Epidermal melanocyte (primary cell): ENCODE data around the gene PSMD7.

ENCODE experiments used
- DNase-seq: peaks from one replicate; pipeline ENCODE4 v3.0.0; 2011; ENCODE audit warnings: low spot score; ENCODE audit not compliant: insufficient read length

PSMD7 gene

GRCh38 chr16:74296432-74297144, at the start of gene PSMD7:
TSS of gene PSMD7 (plus strand) at chr16:74296814. CDS start at chr16:74296915, 101 bp downstream.
- DNase-seq, result peak; percentile 86

- peak; percentile 42 for DNase-seq
Measured at GRCh38 chr16:74249254-74249653, 47.4 kb upstream of the PSMD7 start.

DNA sequence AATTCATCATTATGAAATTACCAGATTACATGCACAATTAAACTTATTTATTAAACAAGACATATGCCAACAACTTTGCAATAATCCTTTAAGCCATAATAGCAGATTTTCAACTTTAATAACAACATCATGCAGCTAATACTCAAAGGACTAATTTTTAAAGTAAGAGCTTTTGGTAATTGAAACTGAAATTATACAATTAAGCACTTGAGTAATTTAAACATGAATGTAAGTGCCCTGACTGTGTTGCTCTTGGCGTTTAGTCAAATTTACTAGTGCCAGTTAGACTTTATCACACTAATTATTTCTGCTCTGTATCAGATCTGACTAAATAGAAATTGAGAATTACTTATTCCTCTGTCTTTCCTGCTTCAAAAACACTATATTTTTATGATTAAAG, 46.8 kb upstream of the PSMD7 start:
- no peak for DNase-seq

GRCh38 chr16:74252329-74252728, 44.3 kb upstream of the PSMD7 start:
- DNase-seq, result no peak

DNA sequence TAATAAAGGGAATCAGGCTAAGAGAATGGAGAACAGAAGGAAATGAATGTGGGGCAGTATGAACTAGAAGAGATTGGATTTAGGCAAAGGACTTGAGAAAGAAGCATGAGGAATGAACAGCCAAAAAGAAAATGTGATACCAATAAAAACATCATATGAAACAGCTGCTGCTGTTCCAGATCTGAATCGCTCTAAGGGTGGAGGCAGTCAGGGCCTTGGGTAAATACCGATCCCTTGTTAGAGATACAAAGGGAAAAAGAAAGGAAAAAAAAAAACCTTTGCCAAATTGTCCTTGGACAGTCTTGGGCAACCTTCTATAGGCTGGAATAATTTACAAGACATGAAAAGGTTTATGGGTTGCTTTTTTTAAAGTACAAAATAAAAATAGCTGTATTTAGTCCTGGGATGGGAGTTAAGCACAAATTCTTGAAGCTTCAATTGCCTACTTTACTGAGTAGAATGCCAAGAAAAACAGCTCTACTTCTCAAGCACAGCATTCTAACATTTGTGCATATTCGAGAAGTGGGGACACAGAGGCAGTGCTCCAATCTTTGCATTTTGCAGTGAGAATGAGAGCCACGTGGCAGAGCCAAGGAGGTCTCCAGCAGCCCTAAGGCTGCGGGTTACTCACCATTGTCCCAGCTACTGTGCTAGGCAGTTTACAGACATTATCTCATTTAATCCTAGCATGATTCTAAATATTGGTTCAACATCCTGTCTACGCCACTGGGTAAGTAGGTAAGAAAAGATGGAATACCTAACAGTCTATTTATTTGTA, 43.3 kb upstream of the PSMD7 start:
- no peak for DNase-seq

- no peak for DNase-seq
Measured at GRCh38 chr16:74257061-74257460, 39.6 kb upstream of the PSMD7 start.

- DNase-seq, result no peak
Measured at GRCh38 chr16:74261068-74261467, 35.5 kb upstream of the PSMD7 start.

GRCh38 chr16:74264811-74265210, 31.8 kb upstream of the PSMD7 start:
- no peak for DNase-seq

GRCh38 chr16:74268372-74268782, 28.2 kb upstream of the PSMD7 start:
- DNase-seq, result no peak

- no peak for DNase-seq
Measured at GRCh38 chr16:74271872-74272271, 24.7 kb upstream of the PSMD7 start.

- peak; percentile 57 for DNase-seq
Measured at GRCh38 chr16:74275031-74275636, 21.5 kb upstream of the PSMD7 start.

- no peak for DNase-seq
Measured at GRCh38 chr16:74275711-74276110, 20.9 kb upstream of the PSMD7 start.

DNA sequence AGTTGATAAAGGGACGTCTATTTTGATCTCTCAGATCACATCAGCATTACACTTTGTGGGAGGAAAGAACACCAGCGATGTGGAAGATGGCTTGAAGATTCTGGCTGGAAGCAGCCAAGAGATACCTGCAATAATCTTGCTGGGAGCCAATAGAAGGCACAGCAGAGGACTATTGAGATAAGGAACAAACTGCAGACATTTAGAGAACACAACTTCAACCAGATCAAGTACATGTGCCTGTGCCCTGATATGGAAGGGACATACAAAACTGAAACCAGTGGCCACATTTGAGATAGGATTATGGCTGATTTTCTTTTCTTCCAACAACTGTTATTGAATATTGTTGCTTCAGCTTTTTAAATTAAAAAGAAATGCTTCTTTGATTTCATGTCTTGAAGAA, 18.6 kb upstream of the PSMD7 start:
- no peak for DNase-seq

GRCh38 chr16:74279266-74279665, 17.3 kb upstream of the PSMD7 start:
- DNase-seq, result no peak

- no peak for DNase-seq
Measured at GRCh38 chr16:74279805-74280204, 16.8 kb upstream of the PSMD7 start.

GRCh38 chr16:74280448-74280847, 16.2 kb upstream of the PSMD7 start:
- DNase-seq, result no peak

- no peak for DNase-seq
Measured at GRCh38 chr16:74281300-74281699, 15.3 kb upstream of the PSMD7 start.

GRCh38 chr16:74283716-74284115, 12.9 kb upstream of the PSMD7 start:
- no peak for DNase-seq

DNA sequence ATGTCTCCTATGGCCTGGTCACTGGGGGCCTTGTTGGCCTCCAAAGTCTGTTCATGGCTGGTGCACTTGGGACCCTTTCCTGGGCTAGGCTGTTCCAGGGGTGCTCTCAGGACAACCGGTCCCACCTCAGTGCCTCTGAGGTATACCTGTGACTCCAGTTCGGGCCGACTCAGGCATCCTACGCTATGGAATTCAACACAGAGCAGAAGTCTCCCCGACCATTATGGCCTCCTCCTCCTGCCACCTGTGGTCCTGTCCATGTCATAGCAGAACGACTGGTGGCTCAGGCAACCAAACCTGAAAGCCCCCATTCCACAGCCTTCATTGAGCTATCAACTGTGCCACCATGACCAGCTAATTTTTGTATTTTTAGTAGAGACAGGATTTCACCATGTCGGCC, 8.5 kb upstream of the PSMD7 start:
- no peak for DNase-seq

- DNase-seq, result no peak
Measured at GRCh38 chr16:74290356-74290755, 6.3 kb upstream of the PSMD7 start.

DNA sequence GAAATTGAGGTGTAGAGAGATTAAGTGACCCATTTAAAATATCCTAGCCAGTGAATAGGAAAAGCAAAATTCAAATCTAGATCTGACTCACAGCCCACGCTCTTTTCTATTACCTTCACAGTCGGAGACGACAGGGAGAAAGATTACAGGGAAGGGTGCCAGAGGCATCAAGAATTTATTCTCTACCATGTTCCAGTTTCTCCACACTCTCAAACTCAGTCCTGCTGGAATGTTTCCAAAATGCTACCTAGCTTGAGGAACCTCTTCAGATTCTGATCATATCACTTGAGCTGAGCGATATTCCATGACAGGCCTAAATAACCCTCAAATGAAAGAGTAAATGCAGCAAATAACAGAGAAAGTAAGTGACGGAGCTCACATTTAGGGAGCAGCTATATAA, 5.4 kb upstream of the PSMD7 start:
- no peak for DNase-seq

DNA sequence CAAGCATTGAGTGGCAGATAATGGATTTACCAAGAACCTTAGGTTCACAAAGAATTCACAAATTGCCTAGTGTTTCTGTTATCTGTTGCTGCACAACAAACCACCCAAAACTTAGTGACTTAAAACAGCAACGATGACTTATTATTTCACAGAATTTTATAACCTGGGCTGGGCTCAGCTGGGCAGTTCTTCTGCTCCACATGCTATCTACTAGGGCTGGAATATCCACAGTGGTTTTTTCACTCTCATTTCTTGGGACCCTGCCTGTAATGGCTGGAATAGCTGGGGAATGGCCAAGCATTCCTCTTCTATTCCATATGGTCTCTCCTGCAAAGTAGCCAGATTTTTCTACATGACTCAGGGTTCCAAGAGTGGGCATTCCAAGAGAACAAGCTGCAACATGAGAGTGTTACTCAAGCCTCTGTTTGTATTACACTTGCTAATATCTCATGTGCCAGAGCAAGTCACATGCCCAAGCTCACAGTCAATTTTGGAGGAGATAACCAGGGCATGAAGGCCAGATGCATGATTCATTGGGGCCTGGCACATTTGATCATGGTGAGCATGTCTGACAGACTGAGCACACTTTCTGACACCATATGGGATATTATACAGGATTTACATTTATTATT, 4.9 kb upstream of the PSMD7 start:
- no peak for DNase-seq
